Ovary (tissue), 9 donors: ENCODE results near the gene RNF44. TPM values are rescaled to one million over a fixed set of nuclear protein-coding genes. Genes with fewer than 3 reads are reported as not detected.

Experiments used
- DNase-seq, 5 donors: peaks; one replicate each; pipeline ENCODE4 v3.0.0-alpha.2; 2019 to 2020
- H3K27ac ChIP-seq, 2 donors: fragments of 200-600 bp; one replicate each; pipeline versions ENCODE4 v1.5.1 to v1.8.0; 2019 to 2022
- H3K27me3 ChIP-seq: fragments of 200-600 bp; one replicate; pipeline ENCODE4 v1.8.0; 2022
- H3K36me3 ChIP-seq: fragments of 200-600 bp; sonication (generic); one replicate; pipeline ENCODE4 v1.5.1; 2019
- H3K4me1 ChIP-seq: one replicate; pipeline ENCODE4 v1.8.1; 2013; ENCODE audit warnings: mild to moderate bottlenecking, moderate library complexity; ENCODE audit not compliant: insufficient read depth
- H3K4me3 ChIP-seq: fragments of 200-600 bp; sonication (generic); one replicate; pipeline ENCODE4 v1.5.1; 2017
- H3K9me3 ChIP-seq, 2 donors: fragments of 200-600 bp in 1 of 2; sonication (generic) in 1 of 2; one replicate each; pipeline versions ENCODE4 v1.5.1 to v1.8.1; 2013 to 2019; ENCODE audit warnings: mild to moderate bottlenecking in 1 of 2, moderate library complexity in 1 of 2
- EP300 ChIP-seq: sonication (generic); formaldehyde crosslinking; IDR thresholded peaks from one replicate; pipeline ENCODE4 v1.6.1; 2017; ENCODE audit warnings: antibody characterized with exemption
- POLR2A ChIP-seq: fragments of 450-650 bp; IDR thresholded peaks from one replicate; pipeline ENCODE4 v1.6.1; 2017; ENCODE audit warnings: antibody characterized with exemption, mild to moderate bottlenecking, moderate library complexity
- WGBS, 3 donors: extraction: QIAGEN DNeasy Blood & Tissue Kit in 1 of 3; methylation state at CpG; one replicate each; pipeline versions ENCODE4 v1.1.5 to v1.1.7; 2013 to 2017; 5-methylcytosine and 5-hydroxymethylcytosine counted together
- intact Hi-C, 4 donors: fragments of 100-400 bp; cut with DNase I; formaldehyde crosslinking; loops; one replicate each; pipeline versions ENCODE4 v1.11.0 to v1.15.1; 2022 to 2023
- polyA plus RNA-seq, 2 donors: library from polyadenylated mRNA; stranded (reverse); fragments of 200-250 nt in 1 of 2; fragments of 350-450 nt in 1 of 2; fragmentation: Illumina TruSeq in 1 of 2; extraction: RNeasy Lipid Tissue Mini Kit (QIAGEN cat#74804) in 1 of 2; gene quantifications; one replicate each; pipeline ENCODE4 v1.2.3, GENCODE V29; 2013 to 2014
- total RNA-seq, 7 donors: library from RNA; depleted of rRNA in 2 of 7; stranded (reverse); fragments of >200 nt in 2 of 7; fragmentation: NEBNext Ultra II Directional in 3 of 7; extraction: Animal tissue kit (Norgen Biotek cat#: 25700) in 3 of 7; gene quantifications; one replicate each; pipeline versions ENCODE4 v1.1.0 to v1.2.4, GENCODE V29; 2016 to 2023
- TF ChIP-seq, protein P1 (sequence below), 3 donors: fragments of 450-650 bp in 2 of 3; fragments of 200-600 bp in 1 of 3; IDR thresholded peaks; one replicate each; pipeline versions ENCODE4 v1.5.1 to v1.8.0; 2016 to 2022; ENCODE audit warnings: antibody characterized with exemption in 3 of 3, mild to moderate bottlenecking in 1 of 3
- donor health status: DM: no; HTN: no; CAD: no; lungs with moderate emphysema.
- donor health status: DM: no; HTN: no; CAD: no.
- donor health status: Bipolar disorder and iron deficiency.
- donor health status: DM: yes; HTN: yes; CAD: no.
- donor health status: DM: no; HTN: no; CAD: no.
- donor health status: DM: yes; HTN: yes; CAD: no.

Gene RNF44
- total and polyA plus RNA-seq, 9 donors: 9.2 to 44.7 (median 30.2) TPM

DNA sequence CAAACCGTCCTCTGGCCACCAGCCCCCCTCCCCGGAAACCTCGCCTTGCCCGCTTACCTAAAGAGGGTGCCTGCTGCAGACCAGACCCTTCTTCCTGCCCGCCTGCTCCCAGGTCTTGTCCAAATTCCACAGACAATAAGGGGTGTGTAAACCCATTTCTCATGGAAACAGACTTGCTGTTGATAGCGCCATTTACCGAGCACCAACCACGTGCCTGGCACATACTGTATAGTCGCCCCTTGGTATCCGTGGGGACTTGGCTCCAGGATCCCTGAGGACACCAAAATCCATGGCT is 37.0 kb upstream of the RNF44 start:
- TF ChIP-seq, protein P1, sequence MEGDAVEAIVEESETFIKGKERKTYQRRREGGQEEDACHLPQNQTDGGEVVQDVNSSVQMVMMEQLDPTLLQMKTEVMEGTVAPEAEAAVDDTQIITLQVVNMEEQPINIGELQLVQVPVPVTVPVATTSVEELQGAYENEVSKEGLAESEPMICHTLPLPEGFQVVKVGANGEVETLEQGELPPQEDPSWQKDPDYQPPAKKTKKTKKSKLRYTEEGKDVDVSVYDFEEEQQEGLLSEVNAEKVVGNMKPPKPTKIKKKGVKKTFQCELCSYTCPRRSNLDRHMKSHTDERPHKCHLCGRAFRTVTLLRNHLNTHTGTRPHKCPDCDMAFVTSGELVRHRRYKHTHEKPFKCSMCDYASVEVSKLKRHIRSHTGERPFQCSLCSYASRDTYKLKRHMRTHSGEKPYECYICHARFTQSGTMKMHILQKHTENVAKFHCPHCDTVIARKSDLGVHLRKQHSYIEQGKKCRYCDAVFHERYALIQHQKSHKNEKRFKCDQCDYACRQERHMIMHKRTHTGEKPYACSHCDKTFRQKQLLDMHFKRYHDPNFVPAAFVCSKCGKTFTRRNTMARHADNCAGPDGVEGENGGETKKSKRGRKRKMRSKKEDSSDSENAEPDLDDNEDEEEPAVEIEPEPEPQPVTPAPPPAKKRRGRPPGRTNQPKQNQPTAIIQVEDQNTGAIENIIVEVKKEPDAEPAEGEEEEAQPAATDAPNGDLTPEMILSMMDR (IDR thresholded peaks at IDR 0.05): no peak
- no peak for TF ChIP-seq POLR2A
- TF ChIP-seq EP300: no peak
- intact Hi-C loops: no loop called here
- H3K9me3 ChIP-seq: no peaks in the 10 kb centered on the region
- H3K27ac ChIP-seq: no peak overlapping the region
- no peak overlapping the region for H3K4me3 ChIP-seq
- no peak for DNase-seq
- H3K27me3 ChIP-seq: no peaks in the 10 kb centered on the region
- no peaks in the 10 kb centered on the region for H3K36me3 ChIP-seq
- no peaks in the 10 kb centered on the region for H3K4me1 ChIP-seq
- WGBS, 3 donors: 52 to 62% (median 53%) methylated on average over 10 of the region's 10 CpGs

DNA sequence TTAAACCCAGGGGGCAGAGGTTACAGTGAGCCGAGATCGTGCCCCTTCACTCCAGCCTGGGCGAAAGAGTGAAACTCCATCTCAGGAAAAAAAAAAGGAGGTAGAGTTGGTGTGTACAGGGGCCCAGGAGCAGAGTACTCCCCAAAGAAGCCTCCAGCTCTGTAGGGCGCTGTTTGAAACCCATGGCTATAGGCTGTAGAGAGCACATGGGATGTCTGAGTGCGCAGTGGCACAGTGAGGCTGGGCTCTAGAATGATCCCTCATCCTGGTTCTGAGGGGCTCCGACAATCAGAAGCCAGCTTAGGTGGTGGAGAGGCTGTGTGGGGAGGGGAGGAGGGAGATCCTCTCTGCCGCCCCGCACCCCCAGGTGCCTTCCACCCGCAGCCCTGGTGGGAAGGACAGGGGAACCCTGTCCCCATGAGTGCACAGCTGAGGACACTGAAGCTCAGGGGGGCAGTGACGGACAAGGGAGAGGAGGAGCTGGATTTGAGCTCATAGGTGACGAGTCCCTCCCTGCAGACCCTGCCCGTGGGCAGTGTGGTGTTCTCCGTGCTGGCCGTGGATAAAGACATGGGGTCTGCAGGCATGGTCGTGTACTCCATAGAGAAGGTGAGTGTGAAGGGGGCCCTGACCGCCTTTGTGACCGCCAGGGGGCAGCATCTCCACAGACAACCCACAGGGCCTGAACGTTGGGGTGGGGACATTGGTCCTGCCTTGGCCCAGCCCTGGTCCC is 36.5 kb upstream of the RNF44 start:
- no peak overlapping the region for H3K4me3 ChIP-seq
- peak; percentile 20 to 57 (median 47) for DNase-seq
- no peaks in the 10 kb centered on the region for H3K9me3 ChIP-seq
- H3K27me3 ChIP-seq: no peaks in the 10 kb centered on the region
- TF ChIP-seq EP300: no peak
- TF ChIP-seq POLR2A: no peak
- TF ChIP-seq, protein P1 (IDR thresholded peaks at IDR 0.05): peak; percentile 18 to 34 (median 20)
- no peaks in the 10 kb centered on the region for H3K4me1 ChIP-seq
- H3K36me3 ChIP-seq: no peaks in the 10 kb centered on the region
- 35 to 43% (median 39%) methylated on average over 18 of the region's 18 CpGs for WGBS, 3 donors
- H3K27ac ChIP-seq: no peak overlapping the region
- intact Hi-C loops: no loop called here

DNA sequence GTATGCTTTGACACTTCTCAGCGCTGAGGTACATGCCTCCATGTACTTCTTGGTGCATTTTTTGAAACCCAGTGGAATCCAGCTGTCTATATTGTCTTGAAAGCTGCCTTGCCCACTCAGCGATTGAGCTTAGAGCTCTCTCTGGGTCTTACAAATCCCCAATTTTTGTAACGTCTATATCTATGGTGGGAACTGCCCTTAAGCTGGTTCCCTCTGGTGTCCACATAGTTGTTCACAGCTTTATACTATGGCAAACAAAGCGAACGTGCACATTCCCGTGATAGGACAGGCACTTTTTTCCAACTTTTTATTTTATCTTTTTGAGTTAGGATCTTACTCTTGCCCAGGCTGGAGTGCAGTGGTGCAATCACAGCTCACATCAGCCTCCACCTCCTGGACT is 32.8 kb upstream of the RNF44 start:
- no peak overlapping the region for H3K27ac ChIP-seq
- H3K36me3 ChIP-seq: no peaks in the 10 kb centered on the region
- H3K4me1 ChIP-seq: no peaks in the 10 kb centered on the region
- TF ChIP-seq, protein P1 (IDR thresholded peaks at IDR 0.05): no peak
- TF ChIP-seq POLR2A: no peak
- no peak for TF ChIP-seq EP300
- H3K27me3 ChIP-seq: no peaks in the 10 kb centered on the region
- H3K9me3 ChIP-seq: no peaks in the 10 kb centered on the region
- DNase-seq: no peak
- intact Hi-C loops: no loop called here
- WGBS, 3 donors: 33 to 45% (median 33%) methylated on average over 6 of the region's 6 CpGs
- H3K4me3 ChIP-seq: no peak overlapping the region

DNA sequence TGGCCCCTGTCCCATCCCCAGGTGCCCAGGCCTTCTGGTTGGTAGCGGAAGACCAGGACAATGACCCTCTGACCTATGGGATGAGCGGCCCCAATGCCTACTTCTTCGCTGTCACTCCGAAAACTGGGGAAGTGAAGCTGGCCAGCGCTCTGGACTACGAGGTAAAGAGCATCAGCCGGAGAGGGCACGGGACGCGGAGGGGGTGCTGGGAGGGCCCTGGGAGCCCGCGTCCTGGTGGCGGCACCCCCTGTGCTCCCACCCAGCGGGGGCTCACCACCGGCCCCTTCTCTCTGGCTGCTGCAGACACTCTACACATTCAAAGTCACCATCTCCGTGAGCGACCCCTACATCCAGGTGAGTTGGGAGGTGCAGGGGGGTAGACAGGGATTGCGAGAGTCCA is 31.5 kb upstream of the RNF44 start:
- H3K27ac ChIP-seq: no peak overlapping the region
- intact Hi-C loops: no loop called here
- H3K27me3 ChIP-seq: no peaks in the 10 kb centered on the region
- DNase-seq: no peak
- H3K4me3 ChIP-seq: no peak overlapping the region
- WGBS, 3 donors: 68 to 77% (median 74%) methylated on average over 17 to 18 of the region's 18 CpGs
- H3K9me3 ChIP-seq: no peaks in the 10 kb centered on the region
- H3K36me3 ChIP-seq: no peaks in the 10 kb centered on the region
- H3K4me1 ChIP-seq: no peaks in the 10 kb centered on the region
- no peak for TF ChIP-seq POLR2A
- no peak for TF ChIP-seq EP300
- TF ChIP-seq, protein P1 (IDR thresholded peaks at IDR 0.05): no peak
